Spleen (tissue), 11 donors: Measurements from ENCODE around the gene NCS1. TPM values are rescaled to one million over a fixed set of nuclear protein-coding genes. Genes with fewer than 3 reads are reported as not detected.

Experiments
- DNase-seq: peaks from one replicate; pipeline ENCODE4 v3.0.0-alpha.2; 2020
- H3K27ac ChIP-seq, 8 donors: fragments of 200-600 bp; sonication (generic) in 7 of 8; 1 replicate in 4 of 8; 2 replicates in 4 of 8; pipeline versions ENCODE4 v1.5.0 to v1.8.0; 2016 to 2021; ENCODE audit warnings: inconsistent platforms in 4 of 8, mild to moderate bottlenecking in 4 of 8, moderate library complexity in 1 of 8
- H3K27me3 ChIP-seq, 7 donors: fragments of 200-600 bp; sonication (generic) in 6 of 7; replicated peaks in 1 of 7; 1 replicate in 4 of 7; 2 replicates in 3 of 7; pipeline versions ENCODE4 v1.5.0 to v1.8.0; 2016 to 2021; ENCODE audit warnings: inconsistent platforms in 3 of 7, mild to moderate bottlenecking in 1 of 7
- H3K36me3 ChIP-seq, 6 donors: fragments of 200-600 bp; sonication (generic) in 5 of 6; 1 replicate in 4 of 6; 2 replicates in 2 of 6; pipeline versions ENCODE4 v1.5.0 to v1.8.0; 2016 to 2021; ENCODE audit warnings: inconsistent platforms in 2 of 6
- H3K4me1 ChIP-seq, 6 donors: fragments of 200-600 bp; sonication (generic) in 5 of 6; 1 replicate in 3 of 6; 2 replicates in 3 of 6; pipeline versions ENCODE4 v1.5.0 to v1.8.0; 2016 to 2021; ENCODE audit warnings: inconsistent platforms in 3 of 6
- H3K4me3 ChIP-seq, 8 donors: fragments of 200-600 bp; sonication (generic) in 7 of 8; 1 replicate in 4 of 8; 2 replicates in 4 of 8; pipeline versions ENCODE4 v1.5.0 to v1.8.0; 2016 to 2021; ENCODE audit warnings: inconsistent platforms in 4 of 8, mild to moderate bottlenecking in 4 of 8, moderate library complexity in 2 of 8
- H3K9me3 ChIP-seq, 8 donors: fragments of 200-600 bp; sonication (generic) in 7 of 8; 1 replicate in 4 of 8; 2 replicates in 4 of 8; pipeline versions ENCODE4 v1.5.0 to v1.8.0; 2016 to 2021; ENCODE audit warnings: inconsistent platforms in 4 of 8
- POLR2A ChIP-seq, 3 donors: fragments of 450-650 bp; IDR thresholded peaks; one replicate each; pipeline ENCODE4 v1.5.1; 2017; ENCODE audit warnings: antibody characterized with exemption in 3 of 3, mild to moderate bottlenecking in 1 of 3
- POLR2AphosphoS5 ChIP-seq, 3 donors: sonication (generic); formaldehyde crosslinking; IDR thresholded peaks; one replicate each; pipeline ENCODE4 v1.5.1; 2017; ENCODE audit warnings: antibody characterized with exemption in 3 of 3
- WGBS, 5 donors: extraction: QIAGEN DNeasy Blood & Tissue Kit in 3 of 5; methylation state at CpG; one replicate each; pipeline versions ENCODE4 v1.1.5 to v1.1.7; 2013 to 2018; 5-methylcytosine and 5-hydroxymethylcytosine counted together
- intact Hi-C: fragments of 100-400 bp; cut with DNase I; formaldehyde crosslinking; loops from one replicate; pipeline ENCODE4 v1.15.0; 2023; ENCODE audit warnings: low total_unique reads
- polyA plus RNA-seq, 3 donors: library from polyadenylated mRNA; stranded (reverse); fragments of 200-250 nt; gene quantifications; one replicate each; pipeline ENCODE4 v1.2.1, GENCODE V29; 2013
- total RNA-seq, 7 donors: library from RNA; depleted of rRNA in 3 of 7; stranded (reverse); fragments of >200 nt in 3 of 7; fragmentation: NEBNext Ultra II Directional in 4 of 7; extraction: Animal tissue kit (Norgen Biotek cat#: 25700) in 4 of 7; gene quantifications; one replicate each; pipeline versions ENCODE4 v1.1.0 to v1.2.1, GENCODE V29; 2016 to 2021
- TF ChIP-seq, protein P1 (sequence below), 11 experiments: fragments of 200-600 bp in 7 of 11; fragments of 450-650 bp in 4 of 11; sonication (generic) in 4 of 11; IDR thresholded peaks in 8 of 11; conservative IDR thresholded peaks in 3 of 11; 1 replicate in 7 of 11; 2 replicates in 4 of 11; pipeline versions ENCODE4 v1.4.0 to v1.8.0; 2016 to 2021; ENCODE audit warnings: antibody characterized with exemption in 11 of 11, inconsistent platforms in 4 of 11, mild to moderate bottlenecking in 1 of 11
- donor health status: healthy with polysubstance abuse.
- donor health status: DM: no; HTN: no; CAD: no; lungs with moderate emphysema.
- donor health status: DM: no; HTN: no; CAD: no.
- donor health status: Bipolar disorder and iron deficiency.
- donor health status: healthy.
- donor health status: DM: no; HTN: no; CAD: no.
- donor health status: DM: yes; HTN: yes; CAD: no.

The NCS1 gene
- total and polyA plus RNA-seq, 10 donors, result 0.46 to 2.5 (median 1.3) TPM

DNA sequence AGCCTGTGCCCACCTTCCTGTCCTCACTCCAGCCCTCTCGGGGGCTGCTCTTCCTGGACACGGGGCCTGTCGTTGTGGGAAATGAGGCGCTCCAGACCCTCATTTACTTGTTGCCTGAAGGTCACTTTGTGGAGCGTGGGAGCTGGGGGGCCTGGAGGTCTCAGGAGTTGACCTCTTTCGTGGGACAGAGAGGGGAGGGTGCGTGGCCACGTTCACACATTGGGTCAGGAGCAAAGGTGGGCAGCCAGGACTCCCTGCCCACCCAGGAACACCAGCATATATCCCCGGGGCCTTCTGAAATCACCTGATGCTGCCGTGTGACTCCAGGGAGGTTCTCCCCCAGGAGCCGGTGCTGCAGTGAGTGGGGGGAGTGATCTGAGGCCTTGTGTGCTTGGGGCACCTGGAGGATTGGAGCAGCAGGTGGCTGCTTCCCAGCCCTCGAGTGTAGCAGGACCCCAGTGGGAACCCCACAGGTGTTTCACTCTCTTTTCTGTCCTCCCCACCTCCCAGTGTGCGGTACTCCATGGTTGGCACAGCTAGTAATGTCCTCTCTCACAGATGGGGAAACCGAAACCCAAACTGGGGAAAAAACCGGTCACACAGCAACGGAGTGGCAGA, 20.3 kb downstream of the NCS1 start:
- Histone ChIP-seq H3K9me3 (no peaks in the 10 kb centered on the region), H3K27ac (no peak overlapping the region), H3K27me3 (peaks cover 0 to 39% (median 0%) of the 10 kb centered on the region in 7 donors), H3K4me1 (no peaks in the 10 kb centered on the region), H3K4me3 (no peak overlapping the region), H3K36me3 (no peaks in the 10 kb centered on the region)
- WGBS, 5 donors, result 72 to 82% (median 75%) methylated on average over 11 to 16 of the region's 16 CpGs
- intact Hi-C loops, result no loop called here
- DNase-seq, result no peak
- TF ChIP-seq, protein P1, sequence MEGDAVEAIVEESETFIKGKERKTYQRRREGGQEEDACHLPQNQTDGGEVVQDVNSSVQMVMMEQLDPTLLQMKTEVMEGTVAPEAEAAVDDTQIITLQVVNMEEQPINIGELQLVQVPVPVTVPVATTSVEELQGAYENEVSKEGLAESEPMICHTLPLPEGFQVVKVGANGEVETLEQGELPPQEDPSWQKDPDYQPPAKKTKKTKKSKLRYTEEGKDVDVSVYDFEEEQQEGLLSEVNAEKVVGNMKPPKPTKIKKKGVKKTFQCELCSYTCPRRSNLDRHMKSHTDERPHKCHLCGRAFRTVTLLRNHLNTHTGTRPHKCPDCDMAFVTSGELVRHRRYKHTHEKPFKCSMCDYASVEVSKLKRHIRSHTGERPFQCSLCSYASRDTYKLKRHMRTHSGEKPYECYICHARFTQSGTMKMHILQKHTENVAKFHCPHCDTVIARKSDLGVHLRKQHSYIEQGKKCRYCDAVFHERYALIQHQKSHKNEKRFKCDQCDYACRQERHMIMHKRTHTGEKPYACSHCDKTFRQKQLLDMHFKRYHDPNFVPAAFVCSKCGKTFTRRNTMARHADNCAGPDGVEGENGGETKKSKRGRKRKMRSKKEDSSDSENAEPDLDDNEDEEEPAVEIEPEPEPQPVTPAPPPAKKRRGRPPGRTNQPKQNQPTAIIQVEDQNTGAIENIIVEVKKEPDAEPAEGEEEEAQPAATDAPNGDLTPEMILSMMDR (IDR thresholded peaks at IDR 0.05 in 8 of 11, conservative IDR thresholded peaks at IDR 0.05 in 3 of 11), result no peak
- no peak for TF ChIP-seq POLR2A (IDR thresholded peaks at IDR 0.05)
- no peak for TF ChIP-seq POLR2AphosphoS5 (IDR thresholded peaks at IDR 0.05)

DNA sequence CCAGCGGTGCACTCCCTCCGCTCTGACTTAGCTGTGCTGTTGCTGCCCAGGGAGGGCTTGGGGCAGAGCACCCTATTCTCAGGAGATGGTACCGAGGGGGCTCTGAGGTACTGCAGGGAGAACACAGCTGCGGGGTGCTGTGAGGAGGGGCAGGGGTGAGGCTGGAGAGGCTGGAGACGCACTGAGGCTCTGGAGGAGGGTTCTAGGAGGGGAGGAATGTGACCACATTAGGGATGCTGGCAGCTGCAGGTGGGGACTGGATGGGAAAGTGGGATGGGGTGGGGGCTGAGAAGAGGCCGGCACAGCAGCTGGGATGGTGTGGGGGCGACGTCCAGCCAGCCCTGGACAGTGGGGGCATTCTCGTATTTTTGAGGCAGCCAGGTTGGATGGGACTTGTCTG, 20.9 kb downstream of the NCS1 start:
- 80 to 89% (median 85%) methylated on average over 7 to 9 of the region's 9 CpGs for WGBS, 5 donors
- TF ChIP-seq, protein P1 (IDR thresholded peaks at IDR 0.05 in 8 of 11, conservative IDR thresholded peaks at IDR 0.05 in 3 of 11), result no peak
- TF ChIP-seq POLR2A (IDR thresholded peaks at IDR 0.05), result no peak
- no peak for TF ChIP-seq POLR2AphosphoS5 (IDR thresholded peaks at IDR 0.05)
- no peaks in the 10 kb centered on the region for H3K36me3 ChIP-seq
- H3K4me1 ChIP-seq, result no peaks in the 10 kb centered on the region
- H3K27ac ChIP-seq, result no peak overlapping the region
- DNase-seq, result no peak
- H3K9me3 ChIP-seq, result no peaks in the 10 kb centered on the region
- H3K27me3 ChIP-seq, result peaks cover 0 to 33% (median 0%) of the 10 kb centered on the region in 7 donors
- no peak overlapping the region for H3K4me3 ChIP-seq
- intact Hi-C loops, result no loop called here

DNA sequence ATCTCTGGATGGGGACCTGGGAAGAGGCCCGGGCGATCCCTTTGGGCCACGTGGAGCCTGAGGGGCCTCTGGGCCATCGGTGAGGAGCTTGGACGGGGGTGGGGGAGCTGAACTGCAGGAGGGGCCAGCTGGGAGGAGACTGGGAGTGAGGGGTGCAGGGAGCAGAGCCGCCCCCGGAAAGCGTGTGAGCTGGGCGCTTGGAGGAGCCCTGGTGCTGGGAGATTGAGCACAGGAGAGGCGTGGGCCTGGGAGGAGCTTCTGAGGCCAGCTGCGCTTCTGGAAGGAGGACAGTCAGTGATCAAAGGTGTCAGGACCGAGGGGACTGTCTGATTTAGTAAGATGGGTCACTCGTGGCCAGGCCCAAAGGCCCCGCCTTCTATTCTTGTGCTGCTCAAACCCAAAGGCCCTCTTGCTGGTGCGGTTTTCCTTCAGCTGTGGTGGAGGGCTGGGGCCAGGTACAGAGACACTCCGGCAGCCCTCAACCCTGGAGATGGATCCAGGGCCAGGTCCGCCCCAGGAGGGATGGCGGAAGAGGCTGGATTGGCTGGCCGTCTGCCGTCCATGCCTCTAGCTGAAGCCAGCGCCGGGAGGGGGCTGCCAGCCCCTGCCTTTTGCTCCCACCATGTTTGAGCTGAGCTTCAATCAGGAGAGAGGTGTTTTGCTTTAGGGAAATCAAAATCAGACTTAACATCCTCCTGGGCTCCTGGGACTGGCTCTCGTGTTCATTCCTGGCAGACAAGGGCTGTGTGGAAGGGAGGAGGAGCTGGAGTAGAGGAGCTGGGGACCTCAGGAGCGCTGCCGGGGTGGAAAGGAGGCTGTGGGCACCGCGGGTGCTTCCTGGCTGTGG, 21.6 kb downstream of the NCS1 start:
- 68 to 84% (median 80%) methylated on average over 21 to 27 of the region's 27 CpGs for WGBS, 5 donors
- Histone ChIP-seq H3K4me1 (no peaks in the 10 kb centered on the region), H3K27ac (no peak overlapping the region), H3K36me3 (no peaks in the 10 kb centered on the region), H3K27me3 (peaks cover 0 to 33% (median 0%) of the 10 kb centered on the region in 7 donors), H3K9me3 (no peaks in the 10 kb centered on the region), H3K4me3 (no peak overlapping the region)
- DNase-seq, result no peak
- TF ChIP-seq, protein P1 (IDR thresholded peaks at IDR 0.05 in 8 of 11, conservative IDR thresholded peaks at IDR 0.05 in 3 of 11), result no peak
- TF ChIP-seq POLR2A (IDR thresholded peaks at IDR 0.05), result no peak
- no peak for TF ChIP-seq POLR2AphosphoS5 (IDR thresholded peaks at IDR 0.05)
- intact Hi-C loops, result no loop called here

DNA sequence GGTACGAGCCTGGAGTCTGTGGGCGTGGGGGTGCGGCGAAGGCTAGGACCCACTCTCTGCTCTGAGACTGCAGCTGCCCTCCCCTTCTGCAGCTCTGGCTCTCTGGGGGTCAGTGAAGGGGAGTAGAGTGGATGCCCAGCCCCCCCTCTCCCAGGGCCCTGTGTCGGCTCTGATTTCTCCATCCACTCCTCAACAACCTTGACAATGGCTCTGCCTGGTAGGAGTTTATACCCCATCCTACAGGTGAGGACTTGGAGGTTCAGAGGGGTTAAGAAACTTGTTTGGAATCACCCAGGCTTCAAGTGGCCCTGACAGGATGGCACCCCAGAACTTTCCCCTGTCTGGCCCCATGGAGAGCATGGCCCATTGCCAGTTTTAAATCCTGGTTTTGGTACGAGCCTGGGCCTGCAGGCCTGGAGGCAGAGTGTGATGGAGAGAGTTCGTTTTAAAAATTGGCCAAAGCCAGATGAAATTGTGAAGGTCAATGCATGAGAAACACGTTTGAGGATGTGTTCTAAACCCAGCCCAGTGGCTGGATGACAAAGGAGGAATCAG, 22.3 kb downstream of the NCS1 start:
- 25 to 81% (median 70%) methylated on average over 7 to 8 of the region's 8 CpGs for WGBS, 5 donors
- intact Hi-C loops, result no loop called here
- DNase-seq, result no peak
- Histone ChIP-seq H3K4me3 (no peak overlapping the region), H3K27ac (no peak overlapping the region), H3K27me3 (peaks cover 0 to 33% (median 0%) of the 10 kb centered on the region in 7 donors), H3K4me1 (no peaks in the 10 kb centered on the region), H3K36me3 (no peaks in the 10 kb centered on the region), H3K9me3 (no peaks in the 10 kb centered on the region)
- TF ChIP-seq, protein P1 (IDR thresholded peaks at IDR 0.05 in 8 of 11, conservative IDR thresholded peaks at IDR 0.05 in 3 of 11), result no peak
- TF ChIP-seq POLR2AphosphoS5 (IDR thresholded peaks at IDR 0.05), result no peak
- no peak for TF ChIP-seq POLR2A (IDR thresholded peaks at IDR 0.05)
